ENCODE results near the gene PJVK. TPM values are rescaled to one million over a fixed set of nuclear protein-coding genes. Genes with fewer than 3 reads are reported as not detected.
A peak's percentile ranks its signal among the peaks of the same experiment; 100 is the strongest.

The PJVK gene
- total and polyA plus RNA-seq, 2 of the 13 experiments (the other 11 are each of a cell fraction or from before 2014, with no cell fraction given), result 1.2 to 2.6 TPM

- TF ChIP-seq NBN (conservative IDR thresholded peaks at IDR 0.05) (no peak), MBNL3 (CRISPR knock-in tag; conservative IDR thresholded peaks at IDR 0.05) (no peak), ZMYM4 (CRISPR knock-in tag; IDR thresholded peaks at IDR 0.05) (peak; percentile 94), ZFP36L1 (CRISPR knock-in tag; IDR thresholded peaks at IDR 0.05) (peak; percentile 99), JUND (CRISPR knock-in tag; IDR thresholded peaks at IDR 0.05) (no peak), MAFG (CRISPR knock-in tag; IDR thresholded peaks at IDR 0.05) (no peak), FLYWCH1 (CRISPR knock-in tag; IDR thresholded peaks at IDR 0.05) (no peak), EEA1 (CRISPR knock-in tag; IDR thresholded peaks at IDR 0.05; ENCODE audit: borderline replicate concordance) (peak; percentile 90), KDM2A (CRISPR knock-in tag; IDR thresholded peaks at IDR 0.05; ENCODE audit: borderline replicate concordance, low read depth) (peak; percentile 95), ARNT (IDR thresholded peaks at IDR 0.05) (no peak)
- TF ChIP-seq, protein P1, sequence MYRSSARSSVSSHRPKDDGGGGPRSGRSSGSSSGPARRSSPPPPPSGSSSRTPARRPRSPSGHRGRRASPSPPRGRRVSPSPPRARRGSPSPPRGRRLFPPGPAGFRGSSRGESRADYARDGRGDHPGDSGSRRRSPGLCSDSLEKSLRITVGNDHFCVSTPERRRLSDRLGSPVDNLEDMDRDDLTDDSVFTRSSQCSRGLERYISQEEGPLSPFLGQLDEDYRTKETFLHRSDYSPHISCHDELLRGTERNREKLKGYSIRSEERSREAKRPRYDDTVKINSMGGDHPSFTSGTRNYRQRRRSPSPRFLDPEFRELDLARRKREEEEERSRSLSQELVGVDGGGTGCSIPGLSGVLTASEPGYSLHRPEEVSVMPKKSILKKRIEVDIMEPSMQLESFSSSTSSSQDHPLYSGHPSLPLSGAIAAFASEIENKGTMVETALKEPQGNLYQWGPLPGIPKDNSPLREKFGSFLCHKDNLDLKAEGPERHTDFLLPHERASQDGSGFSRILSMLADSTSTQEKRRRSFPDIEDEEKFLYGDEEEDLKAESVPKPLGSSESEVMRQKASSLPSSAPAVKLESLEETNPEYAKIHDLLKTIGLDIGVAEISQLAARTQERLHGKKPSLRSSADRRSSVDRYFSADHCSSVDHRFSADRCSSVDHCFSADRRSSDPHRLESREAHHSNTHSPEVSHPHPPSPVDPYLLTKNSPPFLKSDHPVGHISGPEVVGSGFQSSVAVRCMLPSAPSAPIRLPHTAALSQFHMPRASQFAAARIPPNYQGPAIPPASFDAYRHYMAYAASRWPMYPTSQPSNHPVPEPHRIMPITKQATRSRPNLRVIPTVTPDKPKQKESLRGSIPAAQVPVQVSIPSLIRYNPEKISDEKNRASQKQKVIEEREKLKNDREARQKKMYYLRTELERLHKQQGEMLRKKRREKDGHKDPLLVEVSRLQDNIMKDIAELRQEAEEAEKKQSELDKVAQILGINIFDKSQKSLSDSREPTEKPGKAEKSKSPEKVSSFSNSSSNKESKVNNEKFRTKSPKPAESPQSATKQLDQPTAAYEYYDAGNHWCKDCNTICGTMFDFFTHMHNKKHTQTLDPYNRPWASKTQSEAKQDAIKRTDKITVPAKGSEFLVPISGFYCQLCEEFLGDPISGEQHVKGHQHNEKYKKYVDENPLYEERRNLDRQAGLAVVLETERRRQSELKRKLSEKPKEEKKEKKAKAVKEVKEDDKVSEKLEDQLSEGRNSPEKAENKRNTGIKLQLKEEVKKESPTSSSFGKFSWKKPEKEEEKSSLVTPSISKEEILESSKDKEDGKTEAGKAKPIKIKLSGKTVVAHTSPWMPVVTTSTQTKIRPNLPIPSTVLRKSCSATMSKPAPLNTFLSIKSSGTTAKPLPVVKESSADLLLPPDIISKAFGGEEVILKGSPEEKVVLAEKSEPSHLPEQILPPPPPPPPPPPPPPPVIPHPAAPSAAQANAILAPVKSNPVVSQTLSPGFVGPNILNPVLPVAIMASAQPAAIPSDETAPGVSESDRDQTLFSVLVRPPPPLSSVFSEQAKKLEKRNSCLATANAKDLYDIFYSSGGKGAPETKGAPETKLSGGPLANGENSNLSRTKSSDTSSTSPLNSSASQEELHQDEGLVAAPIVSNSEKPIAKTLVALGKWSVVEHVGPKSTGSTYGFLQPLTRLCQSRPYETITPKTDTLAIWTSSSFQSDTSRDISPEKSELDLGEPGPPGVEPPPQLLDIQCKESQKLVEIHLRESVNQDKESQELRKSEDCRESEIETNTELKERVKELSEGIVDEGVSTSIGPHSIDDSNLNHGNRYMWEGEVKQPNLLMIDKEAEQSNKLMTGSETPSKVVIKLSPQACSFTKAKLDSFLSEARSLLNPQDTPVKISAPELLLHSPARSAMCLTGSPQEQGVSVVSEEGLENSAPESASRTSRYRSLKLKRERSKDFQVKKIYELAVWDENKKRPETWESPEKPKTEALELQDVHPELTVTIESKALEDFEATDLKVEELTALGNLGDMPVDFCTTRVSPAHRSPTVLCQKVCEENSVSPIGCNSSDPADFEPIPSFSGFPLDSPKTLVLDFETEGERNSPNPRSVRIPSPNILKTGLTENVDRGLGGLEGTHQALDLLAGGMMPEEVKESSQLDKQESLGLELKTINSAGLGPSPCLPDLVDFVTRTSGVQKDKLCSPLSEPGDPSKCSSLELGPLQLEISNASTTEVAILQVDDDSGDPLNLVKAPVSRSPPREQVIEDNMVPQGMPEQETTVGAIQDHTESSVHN (CRISPR knock-in tag; IDR thresholded peaks at IDR 0.05), result peak; percentile 90; the same call in 1 of the 2 replicates
- TF ChIP-seq, protein P2, sequence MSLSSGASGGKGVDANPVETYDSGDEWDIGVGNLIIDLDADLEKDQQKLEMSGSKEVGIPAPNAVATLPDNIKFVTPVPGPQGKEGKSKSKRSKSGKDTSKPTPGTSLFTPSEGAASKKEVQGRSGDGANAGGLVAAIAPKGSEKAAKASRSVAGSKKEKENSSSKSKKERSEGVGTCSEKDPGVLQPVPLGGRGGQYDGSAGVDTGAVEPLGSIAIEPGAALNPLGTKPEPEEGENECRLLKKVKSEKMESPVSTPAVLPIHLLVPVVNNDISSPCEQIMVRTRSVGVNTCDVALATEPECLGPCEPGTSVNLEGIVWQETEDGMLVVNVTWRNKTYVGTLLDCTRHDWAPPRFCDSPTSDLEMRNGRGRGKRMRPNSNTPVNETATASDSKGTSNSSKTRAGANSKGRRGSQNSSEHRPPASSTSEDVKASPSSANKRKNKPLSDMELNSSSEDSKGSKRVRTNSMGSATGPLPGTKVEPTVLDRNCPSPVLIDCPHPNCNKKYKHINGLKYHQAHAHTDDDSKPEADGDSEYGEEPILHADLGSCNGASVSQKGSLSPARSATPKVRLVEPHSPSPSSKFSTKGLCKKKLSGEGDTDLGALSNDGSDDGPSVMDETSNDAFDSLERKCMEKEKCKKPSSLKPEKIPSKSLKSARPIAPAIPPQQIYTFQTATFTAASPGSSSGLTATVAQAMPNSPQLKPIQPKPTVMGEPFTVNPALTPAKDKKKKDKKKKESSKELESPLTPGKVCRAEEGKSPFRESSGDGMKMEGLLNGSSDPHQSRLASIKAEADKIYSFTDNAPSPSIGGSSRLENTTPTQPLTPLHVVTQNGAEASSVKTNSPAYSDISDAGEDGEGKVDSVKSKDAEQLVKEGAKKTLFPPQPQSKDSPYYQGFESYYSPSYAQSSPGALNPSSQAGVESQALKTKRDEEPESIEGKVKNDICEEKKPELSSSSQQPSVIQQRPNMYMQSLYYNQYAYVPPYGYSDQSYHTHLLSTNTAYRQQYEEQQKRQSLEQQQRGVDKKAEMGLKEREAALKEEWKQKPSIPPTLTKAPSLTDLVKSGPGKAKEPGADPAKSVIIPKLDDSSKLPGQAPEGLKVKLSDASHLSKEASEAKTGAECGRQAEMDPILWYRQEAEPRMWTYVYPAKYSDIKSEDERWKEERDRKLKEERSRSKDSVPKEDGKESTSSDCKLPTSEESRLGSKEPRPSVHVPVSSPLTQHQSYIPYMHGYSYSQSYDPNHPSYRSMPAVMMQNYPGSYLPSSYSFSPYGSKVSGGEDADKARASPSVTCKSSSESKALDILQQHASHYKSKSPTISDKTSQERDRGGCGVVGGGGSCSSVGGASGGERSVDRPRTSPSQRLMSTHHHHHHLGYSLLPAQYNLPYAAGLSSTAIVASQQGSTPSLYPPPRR (CRISPR knock-in tag; IDR thresholded peaks at IDR 0.05; ENCODE audit: borderline replicate concordance), result 0 out of 2 replicates have a peak, but pooled peaks have one; percentile 20
- TF ChIP-seq, protein P3, sequence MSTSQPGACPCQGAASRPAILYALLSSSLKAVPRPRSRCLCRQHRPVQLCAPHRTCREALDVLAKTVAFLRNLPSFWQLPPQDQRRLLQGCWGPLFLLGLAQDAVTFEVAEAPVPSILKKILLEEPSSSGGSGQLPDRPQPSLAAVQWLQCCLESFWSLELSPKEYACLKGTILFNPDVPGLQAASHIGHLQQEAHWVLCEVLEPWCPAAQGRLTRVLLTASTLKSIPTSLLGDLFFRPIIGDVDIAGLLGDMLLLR (CRISPR knock-in tag; IDR thresholded peaks at IDR 0.05), result peak; percentile 90; the same call in 1 of the 2 replicates
- TF ChIP-seq, protein P4, sequence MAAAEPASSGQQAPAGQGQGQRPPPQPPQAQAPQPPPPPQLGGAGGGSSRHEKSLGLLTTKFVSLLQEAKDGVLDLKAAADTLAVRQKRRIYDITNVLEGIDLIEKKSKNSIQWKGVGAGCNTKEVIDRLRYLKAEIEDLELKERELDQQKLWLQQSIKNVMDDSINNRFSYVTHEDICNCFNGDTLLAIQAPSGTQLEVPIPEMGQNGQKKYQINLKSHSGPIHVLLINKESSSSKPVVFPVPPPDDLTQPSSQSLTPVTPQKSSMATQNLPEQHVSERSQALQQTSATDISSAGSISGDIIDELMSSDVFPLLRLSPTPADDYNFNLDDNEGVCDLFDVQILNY (CRISPR knock-in tag; conservative IDR thresholded peaks at IDR 0.05), result peak; percentile 79
These were observed at the start of gene PJVK, which contains the start of gene PRKRA (continued) for GRCh38 chr2:178450774-178451525.
